H1 (cell line): Measurements from ENCODE around the gene DYNC1H1. TPM values are rescaled to one million over a fixed set of nuclear protein-coding genes. Genes with fewer than 3 reads are reported as not detected.

Source experiments
- CTCF ChIA-PET: fragments of 300-600 bp; sonication (Branson Sonifier 250); formaldehyde crosslinking; loops from one replicate; lab custom pipeline; 2021; ENCODE audit not compliant: partially characterized antibody; lab: Charles Lee
- POLR2A ChIA-PET: fragments of 300-600 bp; sonication (Branson Sonifier 250); formaldehyde crosslinking; loops from one replicate; lab custom pipeline; 2021; ENCODE audit warnings: inconsistent platforms; ENCODE audit not compliant: partially characterized antibody; lab: Charles Lee
- DNase-seq, 2 experiments: peaks; one replicate each; pipeline versions ENCODE4 v3.0.0 to v3.0.0-alpha.2; 2010 to 2022; ENCODE audit warnings: low spot score in 2 of 2, low read depth in 1 of 2, mixed read lengths in 1 of 2
- FAIRE-seq: peaks from 2 replicates; lab custom pipeline; 2011; peaks lifted over from hg19 to GRCh38; lab: Jason Lieb, UNC
- H2AFZ ChIP-seq: 2 replicates; pipeline ENCODE4 v1.8.1; 2012; ENCODE audit warnings: low read length, inconsistent platforms
- H2AK5ac ChIP-seq: 2 replicates; pipeline ENCODE4 v1.6.1; 2013; ENCODE audit warnings: low read depth, low read length
- H2BK120ac ChIP-seq: replicated peaks from 2 replicates; pipeline ENCODE3; 2013; ENCODE audit warnings: low read depth, low read length, inconsistent platforms
- H2BK12ac ChIP-seq: 2 replicates; pipeline ENCODE4 v1.6.1; 2013; ENCODE audit warnings: low read depth, low read length
- H2BK15ac ChIP-seq: 2 replicates; pipeline ENCODE4 v1.6.1; 2013; ENCODE audit warnings: low read length
- H2BK20ac ChIP-seq: 2 replicates; pipeline ENCODE4 v1.6.1; 2013; ENCODE audit warnings: low read length
- H2BK5ac ChIP-seq: 2 replicates; pipeline ENCODE4 v1.6.1; 2013; ENCODE audit warnings: low read depth, low read length
- H3K14ac ChIP-seq: 2 replicates; pipeline ENCODE4 v1.6.1; 2013; ENCODE audit warnings: inconsistent platforms; ENCODE audit not compliant: insufficient read length
- H3K18ac ChIP-seq: 2 replicates; pipeline ENCODE4 v1.6.1; 2013; ENCODE audit warnings: low read length; ENCODE audit errors: extremely low read depth
- H3K23ac ChIP-seq: 2 replicates; pipeline ENCODE4 v1.6.1; 2013; ENCODE audit warnings: inconsistent platforms; ENCODE audit not compliant: insufficient read length
- H3K23me2 ChIP-seq: 2 replicates; pipeline ENCODE4 v1.6.1; 2013; ENCODE audit warnings: low read depth, low read length
- H3K27ac ChIP-seq: 2 replicates; pipeline ENCODE4 v1.6.1; 2011; ENCODE audit warnings: low read depth, low read length, inconsistent platforms
- H3K27me3 ChIP-seq, 4 experiments: replicated peaks in 1 of 4; 1 replicate in 1 of 4; 2 replicates in 3 of 4; pipeline versions ENCODE4 v1.6.1 to v1.8.1; 2011 to 2013; ENCODE audit warnings: low read length in 3 of 4, mild to moderate bottlenecking in 3 of 4, inconsistent platforms in 2 of 4, mixed read lengths in 2 of 4, moderate library complexity in 1 of 4; ENCODE audit not compliant: control insufficient read depth in 3 of 4, insufficient read depth in 3 of 4; ENCODE audit errors: extremely low read depth in 1 of 4
- H3K36me3 ChIP-seq, 4 experiments: 2 replicates each; pipeline versions ENCODE4 v1.6.1 to v1.8.1; 2011 to 2013; ENCODE audit warnings: mild to moderate bottlenecking in 4 of 4, low read length in 3 of 4, moderate library complexity in 2 of 4, control low read depth in 1 of 4, inconsistent platforms in 1 of 4; ENCODE audit not compliant: insufficient read depth in 4 of 4, control insufficient read depth in 2 of 4
- H3K4ac ChIP-seq: replicated peaks from 2 replicates; pipeline ENCODE3; 2013; ENCODE audit warnings: low read length, low read depth, mixed read lengths, inconsistent platforms; ENCODE audit not compliant: insufficient read length
- H3K4me1 ChIP-seq, 4 experiments: replicated peaks in 1 of 4; 1 replicate in 1 of 4; 2 replicates in 3 of 4; pipeline versions ENCODE4 v1.6.1 to v1.8.1; 2011 to 2013; ENCODE audit warnings: low read length in 3 of 4, inconsistent platforms in 2 of 4, mixed read lengths in 1 of 4; ENCODE audit not compliant: insufficient read depth in 4 of 4, control insufficient read depth in 3 of 4
- H3K4me2 ChIP-seq, 2 experiments: 2 replicates each; pipeline versions ENCODE4 v1.6.1 to v1.8.1; 2011 to 2013; ENCODE audit warnings: low read depth in 2 of 2, low read length in 2 of 2, control low read depth in 1 of 2, inconsistent platforms in 1 of 2, mild to moderate bottlenecking in 1 of 2; ENCODE audit not compliant: insufficient read depth in 1 of 2
- H3K4me3 ChIP-seq, 4 experiments: fragments of 200-600, 300-600 bp in 1 of 4; sonication (generic), shearing (Covaris generic), sonication (Bioruptor Twin) in 1 of 4; 2 replicates each; pipeline versions ENCODE4 v1.5.1 to v1.8.1; 2011 to 2016; ENCODE audit warnings: low read length in 4 of 4, low read depth in 3 of 4, control low read depth in 2 of 4, inconsistent platforms in 2 of 4, mild to moderate bottlenecking in 2 of 4, mixed read lengths in 1 of 4, moderate library complexity in 1 of 4; ENCODE audit not compliant: insufficient read depth in 2 of 4; ENCODE audit errors: extremely low read depth in 1 of 4
- H3K56ac ChIP-seq: replicated peaks from 2 replicates; pipeline ENCODE3; 2013; ENCODE audit warnings: low read depth, mild to moderate bottlenecking, mixed read lengths, low read length, inconsistent platforms; ENCODE audit not compliant: insufficient read length
- H3K79me1 ChIP-seq: 2 replicates; pipeline ENCODE4 v1.6.1; 2013; ENCODE audit warnings: low read depth, low read length, control low read depth
- H3K79me2 ChIP-seq, 2 experiments: 2 replicates each; pipeline versions ENCODE4 v1.6.1 to v1.8.1; 2012 to 2013; ENCODE audit warnings: low read length in 2 of 2, mild to moderate bottlenecking in 2 of 2, inconsistent platforms in 1 of 2; ENCODE audit not compliant: insufficient read depth in 2 of 2, control insufficient read depth in 1 of 2
- H3K9ac ChIP-seq, 4 experiments: replicated peaks in 1 of 4; 1 replicate in 1 of 4; 2 replicates in 3 of 4; pipeline versions ENCODE4 v1.6.1 to v1.8.1; 2011 to 2013; ENCODE audit warnings: low read depth in 3 of 4, low read length in 3 of 4, control low read depth in 2 of 4, mild to moderate bottlenecking in 2 of 4, moderate library complexity in 2 of 4, inconsistent platforms in 1 of 4; ENCODE audit errors: extremely low read depth in 1 of 4
- H3K9me3 ChIP-seq, 2 experiments: 2 replicates each; pipeline versions ENCODE4 v1.6.1 to v1.8.1; 2012 to 2013; ENCODE audit warnings: mild to moderate bottlenecking in 2 of 2, moderate library complexity in 2 of 2, control low read depth in 1 of 2, inconsistent platforms in 1 of 2, low read depth in 1 of 2, low read length in 1 of 2, mixed read lengths in 1 of 2; ENCODE audit not compliant: insufficient read depth in 2 of 2
- H4K20me1 ChIP-seq, 2 experiments: replicated peaks in 1 of 2; 2 replicates each; pipeline versions ENCODE3 to v1.8.1; 2011 to 2013; ENCODE audit warnings: inconsistent platforms in 2 of 2, low read length in 2 of 2, mild to moderate bottlenecking in 1 of 2; ENCODE audit not compliant: insufficient read depth in 2 of 2, control insufficient read depth in 1 of 2
- H4K5ac ChIP-seq: 2 replicates; pipeline ENCODE4 v1.6.1; 2013; ENCODE audit warnings: low read length, low read depth, mixed read lengths, inconsistent platforms; ENCODE audit not compliant: insufficient read length
- H4K8ac ChIP-seq: 2 replicates; pipeline ENCODE4 v1.8.0; 2013; ENCODE audit warnings: mild to moderate bottlenecking, moderate library complexity, low read length, inconsistent platforms; ENCODE audit not compliant: insufficient read depth; ENCODE audit errors: extremely low read depth
- H4K91ac ChIP-seq: replicated peaks from 2 replicates; pipeline ENCODE3; 2013; ENCODE audit warnings: low read length, mixed read lengths, inconsistent platforms; ENCODE audit not compliant: insufficient read length
- BRCA1 ChIP-seq: IDR thresholded peaks from 2 replicates; pipeline ENCODE4 v1.6.1; 2012; ENCODE audit warnings: low read depth, low read length, improper control_type of control experiment
- CHD1 ChIP-seq: IDR thresholded peaks from 2 replicates; pipeline ENCODE4 v1.6.1; 2012; ENCODE audit warnings: low read depth, low read length, improper control_type of control experiment
- CTCF ChIP-seq, 3 experiments: IDR thresholded peaks; 1 replicate in 2 of 3; 2 replicates in 1 of 3; pipeline versions ENCODE4 v1.5.1 to v1.6.1; 2011; ENCODE audit warnings: low read length in 3 of 3, mild to moderate bottlenecking in 3 of 3, inconsistent platforms in 2 of 3, low read depth in 1 of 3, moderate library complexity in 1 of 3; ENCODE audit not compliant: insufficient read depth in 1 of 3; ENCODE audit errors: control extremely low read depth in 1 of 3
- GTF2F1 ChIP-seq: IDR thresholded peaks from 2 replicates; pipeline ENCODE4 v1.6.1; 2012; ENCODE audit warnings: low read depth, low read length, improper control_type of control experiment, borderline replicate concordance
- NRF1 ChIP-seq: IDR thresholded peaks from 2 replicates; pipeline ENCODE4 v1.6.1; 2011; ENCODE audit warnings: mild to moderate bottlenecking, low read depth, low read length, improper control_type of control experiment
- POU5F1 ChIP-seq: IDR thresholded peaks from 2 replicates; pipeline ENCODE4 v1.6.1; 2011; ENCODE audit warnings: low read depth, mild to moderate bottlenecking, low read length, moderate library complexity
- SIX5 ChIP-seq: IDR thresholded peaks from 2 replicates; pipeline ENCODE4 v1.6.1; 2011; ENCODE audit warnings: mild to moderate bottlenecking, low read depth, low read length
- WGBS, 2 experiments: shearing (Covaris generic) in 1 of 2; methylation state at CpG; one replicate each; pipeline versions ENCODE4 v1.1.6 to v1.1.7; 2013 to 2015; ENCODE audit warnings: low lambda C conversion rate in 2 of 2, mixed read lengths in 2 of 2, inconsistent platforms in 1 of 2, low coverage in 1 of 2, missing lambda C conversion rate in 1 of 2; ENCODE audit not compliant: insufficient replicate concordance in 2 of 2, insufficient coverage in 1 of 2, insufficient read length in 1 of 2; ENCODE audit errors: extremely low coverage in 1 of 2, missing lambda C conversion rate in 1 of 2; 5-methylcytosine and 5-hydroxymethylcytosine counted together
- polyA plus RNA-seq, 7 experiments: library from polyadenylated mRNA; depleted of rRNA in 3 of 7; stranded (reverse) in 5 of 7; unstranded in 2 of 7; fragments of >200 nt in 5 of 7; fragments of 200-250 nt in 2 of 7; gene quantifications; 1 replicate in 5 of 7; 2 replicates in 1 of 7; 4 replicates in 1 of 7; pipeline versions ENCODE4 v1.2.1 to v1.2.3, GENCODE V29; 2011 to 2013; ENCODE audit warnings: missing spikeins in 2 of 7, mixed read lengths in 2 of 7
- total RNA-seq: library from RNA; stranded (reverse); fragmentation: NEBNext Ultra II Directional; extraction: Animal tissue kit (Norgen Biotek cat#: 25700); gene quantifications from 2 replicates; pipeline ENCODE4 v1.2.1, GENCODE V29; 2021

DYNC1H1 gene
- total and polyA plus RNA-seq, 2 of the 8 experiments (the other 6 are each of a cell fraction or from before 2014, with no cell fraction given), result 238 to 387 TPM

GRCh38 chr14:101970830-101971400 is 6.5 kb downstream of the DYNC1H1 start:
- H3K23me2 ChIP-seq, result no peaks in the 10 kb centered on the region
- no peak overlapping the region for H3K23ac ChIP-seq
- POLR2A ChIA-PET, result interaction anchor here (0.6 to 1.3 kb wide), 2 partner anchors 10 to 25 kb away, joined by 5 read pairs; no protein-coding TSS in a partner anchor
- no peak overlapping the region for H2BK12ac ChIP-seq
- no peak overlapping the region for H3K14ac ChIP-seq
- peaks cover 2 to 17% of the 10 kb centered on the region in 2 experiments for H4K20me1 ChIP-seq
- no peak overlapping the region for H2AK5ac ChIP-seq
- H4K8ac ChIP-seq, result no peak overlapping the region; the same call in 1 of the 2 replicates
- H3K79me2 ChIP-seq, result peaks cover 34 to 94% of the 10 kb centered on the region in 2 experiments
- CTCF ChIA-PET, result interaction anchor here (4.0 kb wide), 1 partner anchor 10 kb away, joined by 23 read pairs; no protein-coding TSS in a partner anchor
- H4K5ac ChIP-seq, result no peak overlapping the region
- no peaks in the 10 kb centered on the region for H3K9me3 ChIP-seq
- no peak overlapping the region for H3K18ac ChIP-seq
- H2BK5ac ChIP-seq, result no peak overlapping the region
- no peak overlapping the region for H3K4ac ChIP-seq
- FAIRE-seq, result no peak
- peaks cover 13% of the 10 kb centered on the region for H3K79me1 ChIP-seq
- no peak for DNase-seq
- H2AFZ ChIP-seq, result no peak overlapping the region
- no peak overlapping the region for H2BK120ac ChIP-seq
- H2BK15ac ChIP-seq, result no peak overlapping the region
- H3K4me2 ChIP-seq, result no peak overlapping the region
- H3K56ac ChIP-seq, result no peak overlapping the region
- WGBS, 2 experiments, result 90% methylated on average over 11 of the region's 11 CpGs; no CpG with 5 or more reads in 1 of the 2 experiments
- H3K27me3 ChIP-seq, result no peaks in the 10 kb centered on the region
- H3K36me3 ChIP-seq, result peaks cover 0 to 4% (median 2%) of the 10 kb centered on the region in 4 experiments; a peak in 3 of 8 replicates
- H4K91ac ChIP-seq, result no peak overlapping the region
- TF ChIP-seq SIX5 (no peak), POU5F1 (no peak), NRF1 (no peak), CTCF (IDR thresholded peaks at IDR 0.05; ENCODE audit: control extremely low read depth in 1 of 3, insufficient read depth in 1 of 3, low read depth in 1 of 3, low read length in 3 of 3) (no peak), GTF2F1 (no peak), CHD1 (no peak), BRCA1 (no peak)
- no peak overlapping the region for H3K4me3 ChIP-seq
- H3K27ac ChIP-seq, result no peak overlapping the region
- H3K9ac ChIP-seq, result no peak overlapping the region
- H3K4me1 ChIP-seq, result peaks cover 0 to under 1% (median 0%) of the 10 kb centered on the region in 4 experiments; a peak in 1 of 7 replicates
- no peak overlapping the region for H2BK20ac ChIP-seq
